Lung (tissue), 12 donors: ENCODE data around the gene APOBEC3G. TPM values are rescaled to one million over a fixed set of nuclear protein-coding genes. Genes with fewer than 3 reads are reported as not detected.

ENCODE experiments used
- ATAC-seq: fragments of 200-7000 bp; cut with Tn5 transposase; one replicate; pipeline ENCODE4 v1.9.1; 2020; ENCODE audit warnings: moderate number of reproducible peaks; ENCODE audit not compliant: insufficient read depth, low FRiP score
- DNase-seq, 3 donors: peaks; one replicate each; pipeline ENCODE4 v3.0.0-alpha.2; 2013 to 2017
- H3K27ac ChIP-seq, 2 donors: one replicate each; pipeline ENCODE4 v1.5.1; 2013; ENCODE audit warnings: mild to moderate bottlenecking in 2 of 2, moderate library complexity in 2 of 2, control low read depth in 1 of 2, inconsistent platforms in 1 of 2, low read depth in 1 of 2, low read length in 1 of 2
- H3K27me3 ChIP-seq, 3 donors: one replicate each; pipeline ENCODE4 v1.5.1; 2013; ENCODE audit warnings: low read length in 2 of 3; ENCODE audit not compliant: control insufficient read depth in 3 of 3, insufficient read depth in 3 of 3
- H3K36me3 ChIP-seq, 4 donors: one replicate each; pipeline ENCODE4 v1.5.1; 2013; ENCODE audit warnings: low read length in 4 of 4, mild to moderate bottlenecking in 1 of 4, moderate library complexity in 1 of 4; ENCODE audit not compliant: control insufficient read depth in 4 of 4, insufficient read depth in 4 of 4
- H3K4me1 ChIP-seq, 5 donors: one replicate each; pipeline ENCODE4 v1.5.1; 2013; ENCODE audit warnings: low read length in 5 of 5, mild to moderate bottlenecking in 2 of 5, moderate library complexity in 1 of 5; ENCODE audit not compliant: control insufficient read depth in 5 of 5, insufficient read depth in 5 of 5
- H3K4me3 ChIP-seq: one replicate; pipeline ENCODE4 v1.5.1; 2013; ENCODE audit warnings: mild to moderate bottlenecking, control low read depth, moderate library complexity
- H3K9ac ChIP-seq, 2 donors: one replicate each; pipeline ENCODE4 v1.5.1; 2013; ENCODE audit warnings: low read length in 2 of 2, control low read depth in 1 of 2; ENCODE audit not compliant: insufficient read depth in 1 of 2
- H3K9me3 ChIP-seq, 4 donors: one replicate each; pipeline ENCODE4 v1.5.1; 2013; ENCODE audit warnings: low read length in 3 of 4, mild to moderate bottlenecking in 1 of 4, moderate library complexity in 1 of 4; ENCODE audit not compliant: control insufficient read depth in 4 of 4, insufficient read depth in 3 of 4
- CTCF ChIP-seq: IDR thresholded peaks from 2 replicates; pipeline ENCODE4 v1.5.1; 2012; ENCODE audit warnings: mild to moderate bottlenecking; ENCODE audit errors: control extremely low read depth, extremely low read depth
- WGBS, 2 donors: extraction: QIAGEN DNeasy Blood & Tissue Kit; methylation state at CpG; one replicate each; pipeline ENCODE4 v1.1.7; 2013; 5-methylcytosine and 5-hydroxymethylcytosine counted together
- polyA plus RNA-seq, 2 donors: library from polyadenylated mRNA; stranded (reverse); fragments of 200-250 nt; gene quantifications; one replicate each; pipeline ENCODE4 v1.2.1, GENCODE V29; 2013
- total RNA-seq, 2 donors: library from RNA; depleted of rRNA in 1 of 2; stranded (reverse); fragments of >200 nt in 1 of 2; gene quantifications; one replicate each; pipeline ENCODE4 v1.2.1, GENCODE V29; 2014 to 2021
- donor health status: control.
- donor health status: control.
- donor health status: Bipolar disorder and iron deficiency.
- donor health status: healthy.
- donor health status: DM: yes; HTN: yes; CAD: no.

APOBEC3G gene
- total and polyA plus RNA-seq, 4 donors = 6.5 to 15.5 (median 14.0) TPM

- no peak for TF ChIP-seq CTCF
- Histone ChIP-seq H3K9me3 (no peaks in the 10 kb centered on the region), H3K36me3 (peaks cover 0 to 3% (median 1%) of the 10 kb centered on the region in 4 donors), H3K27ac (no peak overlapping the region), H3K4me3 (no peak overlapping the region), H3K4me1 (peaks cover 0 to 6% (median 0%) of the 10 kb centered on the region in 5 donors), H3K27me3 (no peaks in the 10 kb centered on the region), H3K9ac (no peak overlapping the region)
- 89 to 97% methylated on average over 12 of the region's 12 CpGs for WGBS, 2 donors
- ATAC-seq = no peak
- DNase-seq = no peak
Observed at GRCh38 chr22:39081016-39081415, 3.9 kb downstream of the APOBEC3G start.

- WGBS, 2 donors = 73 to 74% methylated on average over 8 of the region's 8 CpGs
Observed at GRCh38 chr22:39081598-39081997, 4.5 kb downstream of the APOBEC3G start.

GRCh38 chr22:39083212-39084165 lies 6.4 kb downstream of the APOBEC3G start:
- no peaks in the 10 kb centered on the region for H3K27me3 ChIP-seq
- H3K4me1 ChIP-seq = no peaks in the 10 kb centered on the region

More at GRCh38 chr22:39081598-39081997, 4.5 kb downstream of the APOBEC3G start:
- no peak overlapping the region for H3K9ac ChIP-seq
- H3K4me1 ChIP-seq = peaks cover 0 to 6% (median 0%) of the 10 kb centered on the region in 5 donors
- no peak for ATAC-seq
- no peak overlapping the region for H3K4me3 ChIP-seq
- H3K27me3 ChIP-seq = no peaks in the 10 kb centered on the region
- H3K27ac ChIP-seq = no peak overlapping the region
- DNase-seq = no peak
- H3K9me3 ChIP-seq = no peaks in the 10 kb centered on the region
- H3K36me3 ChIP-seq = peaks cover 0 to 3% (median 1%) of the 10 kb centered on the region in 4 donors
- TF ChIP-seq CTCF = no peak

More at GRCh38 chr22:39083212-39084165, 6.4 kb downstream of the APOBEC3G start:
- ATAC-seq (no peak), DNase-seq (no peak)
- no peak for TF ChIP-seq CTCF
- H3K9ac ChIP-seq = no peak overlapping the region
- H3K36me3 ChIP-seq = peaks cover 0 to 3% (median 1%) of the 10 kb centered on the region in 4 donors
- no peak overlapping the region for H3K4me3 ChIP-seq
- H3K27ac ChIP-seq = no peak overlapping the region
- H3K9me3 ChIP-seq = no peaks in the 10 kb centered on the region
- 79 to 84% methylated on average over 14 of the region's 14 CpGs for WGBS, 2 donors
